GM23248 (cell line): ENCODE measurements around the gene TCF23.

Experiments used
- EZH2 ChIP-seq: fragments of 200-600 bp; sonication (generic); IDR thresholded peaks from 2 replicates; pipeline ENCODE4 v1.6.1; 2018; ENCODE audit warnings: antibody characterized with exemption, mild to moderate bottlenecking; ENCODE audit not compliant: insufficient read depth, poor library complexity, severe bottlenecking
- EZH2phosphoT487 ChIP-seq: fragments of 200-600 bp; sonication (generic); IDR thresholded peaks from 2 replicates; pipeline ENCODE4 v1.6.1; 2018; ENCODE audit warnings: antibody characterized with exemption, moderate library complexity, mild to moderate bottlenecking, low read depth; ENCODE audit not compliant: insufficient read depth

DNA sequence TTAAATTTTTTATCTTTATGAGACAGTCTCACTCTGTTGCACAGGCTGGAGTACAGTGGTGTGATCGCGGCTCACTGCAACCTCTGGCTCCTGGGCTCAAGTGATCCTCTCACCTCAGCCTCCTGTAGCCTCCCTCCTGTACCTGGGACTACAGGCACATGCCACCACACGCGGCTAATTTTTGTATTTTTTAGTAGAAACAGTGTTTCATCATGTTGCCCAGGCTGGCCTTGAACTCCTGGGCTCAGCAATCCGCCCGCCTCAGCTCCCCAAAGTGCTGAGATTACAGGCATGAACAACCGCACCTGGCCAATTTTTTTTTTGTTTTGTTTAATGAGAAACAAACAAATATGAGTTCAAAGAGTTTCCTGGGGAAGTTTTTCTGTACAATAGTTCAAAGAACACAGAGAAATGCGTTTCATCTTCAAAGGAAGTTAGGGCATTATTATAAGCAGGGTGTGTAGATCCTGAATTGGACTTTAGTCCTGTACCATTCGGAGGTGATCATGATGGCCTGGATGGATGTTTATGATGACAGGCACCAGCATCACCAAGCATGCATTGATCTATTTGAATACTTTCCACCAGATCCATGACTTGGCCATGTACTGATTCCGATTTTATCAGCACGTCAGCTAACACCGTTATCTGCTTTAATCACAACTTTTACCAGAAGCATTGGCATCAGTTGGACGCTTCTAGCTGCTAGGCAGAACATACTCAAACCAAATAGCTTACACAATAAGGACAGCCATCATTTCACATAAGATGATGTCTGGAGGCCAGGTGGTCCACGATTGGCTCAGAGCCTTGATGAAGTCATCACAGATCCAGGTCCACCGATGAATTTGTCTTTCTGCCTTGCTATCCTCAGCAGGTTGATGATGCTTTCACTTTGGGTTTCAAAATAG lies 28.9 kb downstream of the TCF23 start:
- no peak for TF ChIP-seq EZH2phosphoT487
- TF ChIP-seq EZH2: no peak
